RPMI7951 (cell line): ENCODE measurements around the gene OMG. TPM values are rescaled to one million over a fixed set of nuclear protein-coding genes. Genes with fewer than 3 reads are reported as not detected.
"Not testable (repeated sequence)": the region's sequence is repeated elsewhere in the genome, so short reads cannot be mapped to it uniquely, and the experiment has no call there.

Experiments
- DNase-seq: peaks from one replicate; pipeline ENCODE4 v3.0.0-alpha.2; 2012; ENCODE audit warnings: low read depth
- total RNA-seq: library from RNA; depleted of rRNA; stranded (reverse); fragments of >200 nt; shearing (Covaris generic); gene quantifications from 2 replicates; pipeline ENCODE4 v1.2.3, GENCODE V29; 2014

OMG gene
- total RNA-seq, 1 experiment from 2014 or later: not detected

- no peak for DNase-seq
Measured at GRCh38 chr17:31308372-31309334, 11.6 kb upstream of the OMG start.

- no peak for DNase-seq
Measured at GRCh38 chr17:31307640-31308039, 10.6 kb upstream of the OMG start.

- DNase-seq: no peak
Measured at GRCh38 chr17:31299624-31300023, 2.6 kb upstream of the OMG start.

GRCh38 chr17:31296142-31296541 lies 897 bp downstream of the OMG start:
- no peak for DNase-seq

- no peak for DNase-seq
Measured at GRCh38 chr17:31295489-31295871, 1.6 kb downstream of the OMG start.

- no peak for DNase-seq
Measured at GRCh38 chr17:31294820-31295488, 2.1 kb downstream of the OMG start.

GRCh38 chr17:31294231-31294630 lies 2.8 kb downstream of the OMG start:
- no peak for DNase-seq

- no peak for DNase-seq
Measured at GRCh38 chr17:31293581-31293980, 3.5 kb downstream of the OMG start.

- no peak for DNase-seq
Measured at GRCh38 chr17:31291820-31292219, 5.2 kb downstream of the OMG start.

- no peak for DNase-seq
Measured at GRCh38 chr17:31289790-31290189, 7.2 kb downstream of the OMG start.

- not testable (repeated sequence) for DNase-seq
Measured at GRCh38 chr17:31287932-31288331, 9.1 kb downstream of the OMG start.

- DNase-seq: no peak
Measured at GRCh38 chr17:31286587-31286986, 10.5 kb downstream of the OMG start.

GRCh38 chr17:31283841-31284240 lies 13.2 kb downstream of the OMG start:
- DNase-seq: no peak

- DNase-seq: no peak
Measured at GRCh38 chr17:31281061-31281460, 16.0 kb downstream of the OMG start.

- no peak for DNase-seq
Measured at GRCh38 chr17:31279401-31279800, 17.6 kb downstream of the OMG start.

GRCh38 chr17:31275116-31275515 lies 21.9 kb downstream of the OMG start:
- no peak for DNase-seq

- no peak for DNase-seq
Measured at GRCh38 chr17:31274252-31274651, 22.8 kb downstream of the OMG start.

GRCh38 chr17:31273516-31273915 lies 23.5 kb downstream of the OMG start:
- no peak for DNase-seq

- DNase-seq: no peak
Measured at GRCh38 chr17:31272803-31273202, 24.2 kb downstream of the OMG start.

- DNase-seq: no peak
Measured at GRCh38 chr17:31272236-31272635, 24.8 kb downstream of the OMG start.

- DNase-seq: peak; percentile 99
Measured at GRCh38 chr17:31269578-31269983, 27.5 kb downstream of the OMG start.

GRCh38 chr17:31269036-31269577 lies 27.9 kb downstream of the OMG start:
- DNase-seq: no peak

GRCh38 chr17:31266042-31266441 lies 31.0 kb downstream of the OMG start:
- DNase-seq: peak; percentile 13
